K562 (cell line): Measurements from ENCODE around the gene PFKP. TPM values are rescaled to one million over a fixed set of nuclear protein-coding genes. Genes with fewer than 3 reads are reported as not detected.

Source experiments
- ATAC-seq: fragments of 200-7000 bp; cut with Tn5 transposase; 3 replicates; pipeline ENCODE4 v1.9.1; 2020; ENCODE audit warnings: moderate library complexity
- BruUV-seq: library from RNA; stranded (reverse); fragments of 400-500 nt; replicated peaks from 2 replicates; lab custom pipeline; 2021; lab: Mats Ljungman, UMichigan
- CTCF ChIA-PET: fragments of 300-600 bp; formaldehyde crosslinking; extraction: SDS; loops from one replicate; lab custom pipeline; 2021; ENCODE audit warnings: low intra/inter-chr PET ratio; lab: Yijun Ruan, JAX
- POLR2A ChIA-PET: fragments of 300-600, 350-650 bp; sonication (Branson Sonifier 250); formaldehyde crosslinking; extraction: SDS; loops from one replicate; lab custom pipeline; 2021; ENCODE audit warnings: antibody characterized with exemption, inconsistent platforms; lab: Yijun Ruan, JAX
- DNase-seq, 4 experiments: peaks; one replicate each; pipeline versions ENCODE4 v3.0.0 to v3.0.0-alpha.2; 2011 to 2018; ENCODE audit warnings: low spot score in 3 of 4, mixed read lengths in 3 of 4; ENCODE audit errors: extremely low read depth in 1 of 4
- FAIRE-seq: peaks from 2 replicates; lab custom pipeline; 2011; peaks lifted over from hg19 to GRCh38; lab: Jason Lieb, UNC
- H2AFZ ChIP-seq: 2 replicates; pipeline ENCODE4 v1.6.0; 2011; ENCODE audit warnings: low read depth, low read length, control low read depth, inconsistent platforms
- H3K27ac ChIP-seq: fragments of 200-600 bp; 3 replicates; pipeline ENCODE4 v1.8.0; 2011; ENCODE audit warnings: low read depth, mild to moderate bottlenecking, control low read depth, inconsistent platforms, low read length, moderate library complexity, mixed read lengths; ENCODE audit errors: extremely low read depth
- H3K27me3 ChIP-seq, 2 experiments: fragments of 300-600 bp in 1 of 2; 2 replicates in 1 of 2; 3 replicates in 1 of 2; pipeline versions ENCODE4 v1.6.0 to v1.8.0; 2011; ENCODE audit warnings: inconsistent platforms in 2 of 2, low read length in 2 of 2, mild to moderate bottlenecking in 1 of 2, mixed read lengths in 1 of 2, moderate library complexity in 1 of 2; ENCODE audit not compliant: control insufficient read depth in 2 of 2, insufficient read depth in 2 of 2
- H3K36me3 ChIP-seq: fragments of 300-600 bp; 3 replicates; pipeline ENCODE4 v1.8.0; 2011; ENCODE audit warnings: mild to moderate bottlenecking, low read length, inconsistent platforms; ENCODE audit not compliant: control insufficient read depth, insufficient read depth
- H3K4me1 ChIP-seq, 2 experiments: fragments of 200-600 bp in 1 of 2; replicated peaks in 1 of 2; 2 replicates in 1 of 2; 3 replicates in 1 of 2; pipeline versions ENCODE4 v1.5.1 to v1.8.0; 2011; ENCODE audit warnings: inconsistent platforms in 2 of 2, low read length in 2 of 2, mild to moderate bottlenecking in 1 of 2, mixed read lengths in 1 of 2, moderate library complexity in 1 of 2; ENCODE audit not compliant: control insufficient read depth in 2 of 2, insufficient read depth in 2 of 2
- H3K4me2 ChIP-seq: 2 replicates; pipeline ENCODE4 v1.6.1; 2011; ENCODE audit warnings: low read length, control low read depth, inconsistent platforms, mixed read lengths; ENCODE audit not compliant: insufficient read depth
- H3K4me3 ChIP-seq: fragments of 200-600 bp; sonication (generic), shearing (Covaris generic); 2 replicates; pipeline ENCODE4 v1.5.1; 2016; ENCODE audit warnings: control low read depth, inconsistent platforms
- H3K79me2 ChIP-seq: fragments of 200-600 bp; 3 replicates; pipeline ENCODE4 v1.8.0; 2011; ENCODE audit warnings: low read length, inconsistent platforms; ENCODE audit not compliant: control insufficient read depth, insufficient read depth
- H3K9ac ChIP-seq, 2 experiments: 2 replicates each; pipeline versions ENCODE4 v1.6.0 to v1.6.1; 2011; ENCODE audit warnings: low read depth in 2 of 2, low read length in 2 of 2, control low read depth in 1 of 2, inconsistent platforms in 1 of 2, mild to moderate bottlenecking in 1 of 2, mixed read lengths in 1 of 2; ENCODE audit not compliant: insufficient read depth in 1 of 2
- H3K9me1 ChIP-seq: one replicate; pipeline ENCODE4 v1.6.0; 2011; ENCODE audit warnings: inconsistent platforms, mild to moderate bottlenecking, low read length, moderate library complexity; ENCODE audit not compliant: control insufficient read depth, insufficient read depth
- H3K9me3 ChIP-seq: replicated peaks from 2 replicates; pipeline ENCODE4 v1.5.1; 2011; ENCODE audit warnings: low read depth, low read length, inconsistent platforms; ENCODE audit not compliant: control insufficient read depth, insufficient read depth
- H4K20me1 ChIP-seq: replicated peaks from 2 replicates; pipeline ENCODE4 v1.6.1; 2011; ENCODE audit warnings: low read length, inconsistent platforms, mixed read lengths; ENCODE audit not compliant: control insufficient read depth, insufficient read depth
- HNRNPH1 ChIP-seq: fragments of 200-400 bp; formaldehyde crosslinking; optimal IDR thresholded peaks from 2 replicates; pipeline ENCODE3; 2017; ENCODE audit warnings: low read depth, mild to moderate bottlenecking, low read length, moderate library complexity
- SMAD3 ChIP-seq: fragments of 450-650 bp; formaldehyde crosslinking; conservative IDR thresholded peaks from 2 replicates; pipeline ENCODE4 v1.4.0; 2020; ENCODE audit warnings: mild to moderate bottlenecking
- ZNF24 ChIP-seq: fragments of 450-650 bp; IDR thresholded peaks from 2 replicates; pipeline ENCODE4 v1.6.1; 2016
- ZNF316 ChIP-seq: fragments of 450-650 bp; IDR thresholded peaks from 2 replicates; pipeline ENCODE4 v1.6.1; 2016
- WGBS: fragments of 100-300 bp; shearing (Covaris generic); methylation state at CpG from one replicate; pipeline ENCODE4 v1.1.6; 2016; ENCODE audit warnings: low coverage, mixed read lengths; ENCODE audit not compliant: insufficient coverage; ENCODE audit errors: missing lambda C conversion rate; 5-methylcytosine and 5-hydroxymethylcytosine counted together
- in situ Hi-C: fragments of 300-500 bp; cut with MboI; formaldehyde crosslinking; loops from 4 replicates; pipeline ENCODE4 v1.15.0; 2018; ENCODE audit warnings: inconsistent platforms, mixed read lengths
- intact Hi-C: fragments of 100-400 bp; cut with micrococcal nuclease; formaldehyde crosslinking; loops from 2 replicates; pipeline ENCODE4 v1.14.2; 2022
- polyA plus RNA-seq, 8 experiments: library from polyadenylated mRNA; depleted of rRNA in 4 of 8; stranded (reverse) in 5 of 8; unstranded in 3 of 8; fragments of >200 nt; fragmentation: Nextera tagmentation in 2 of 8; fragmentation: Illumina TruSeq in 1 of 8; extraction: Ambion mirVana in 2 of 8; extraction: Trizol in 1 of 8; gene quantifications; 2 replicates each; pipeline versions ENCODE4 v1.2.1 to v1.2.3, GENCODE V29; 2011 to 2014; ENCODE audit warnings: inconsistent platforms in 1 of 8, missing spikeins in 1 of 8
- total RNA-seq, 7 experiments: library from RNA; depleted of rRNA in 6 of 7; stranded (reverse); fragments of >200 nt in 6 of 7; fragmentation: Illumina TruSeq in 2 of 7; extraction: Trizol in 2 of 7; gene quantifications; 2 replicates each; pipeline versions ENCODE4 v1.2.1 to v1.2.3, GENCODE V29; 2011 to 2021; ENCODE audit warnings: low replicate concordance in 1 of 7

The PFKP gene
- total and polyA plus RNA-seq, 9 of the 15 experiments (the other 6 are each of a cell fraction or from before 2014, with no cell fraction given), result 23.5 to 116 (median 62.1) TPM

DNA sequence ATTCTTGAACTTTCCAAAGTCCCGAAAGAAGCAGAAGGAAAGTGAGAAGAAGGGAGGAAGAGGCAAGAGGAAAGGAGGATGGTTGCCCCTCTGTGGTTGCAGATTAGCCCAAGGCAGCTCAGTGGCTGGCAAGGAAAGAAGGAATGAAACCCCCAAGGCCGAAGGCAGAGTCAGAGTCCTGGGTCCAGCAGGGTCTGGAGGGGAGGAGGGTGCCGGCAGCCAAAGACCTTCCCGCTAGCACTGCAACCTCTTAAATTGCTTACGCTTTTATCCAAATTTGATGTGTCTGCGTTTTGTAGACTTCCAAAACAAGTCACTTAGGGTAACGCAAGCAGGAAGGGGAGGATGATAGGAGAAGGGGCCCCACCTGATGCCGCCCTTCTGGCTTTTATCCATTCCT is 7.4 kb upstream of the PFKP start:
- no peaks in the 10 kb centered on the region for H4K20me1 ChIP-seq
- no peak overlapping the region for H3K27ac ChIP-seq
- H3K9ac ChIP-seq, result no peak overlapping the region
- H3K4me3 ChIP-seq, result no peak overlapping the region
- TF ChIP-seq ZNF316, result 0 out of 2 replicates have a peak, but pooled peaks have one; percentile 2
- TF ChIP-seq SMAD3, result no peak
- TF ChIP-seq, all 486 proteins: peak for 1
- H3K27me3 ChIP-seq, result peaks cover 2 to 24% of the 10 kb centered on the region in 2 experiments; a peak in 3 of 5 replicates
- no peak overlapping the region for H2AFZ ChIP-seq
- peaks cover 0 to 7% of the 10 kb centered on the region in 2 experiments; a peak in 3 of 5 replicates for H3K4me1 ChIP-seq
- in situ Hi-C loops (no loop called here), intact Hi-C loops (no loop called here)
- H3K9me3 ChIP-seq, result no peaks in the 10 kb centered on the region
- DNase-seq (no peak), FAIRE-seq (no peak), ATAC-seq (no peak)
- BruUV-seq, result no TSS peak
- H3K4me2 ChIP-seq, result no peak overlapping the region
- ChIA-PET CTCF (no interaction called here), POLR2A (no interaction called here)
- 37% methylated on average over 7 of the region's 8 CpGs for WGBS
- no peaks in the 10 kb centered on the region for H3K9me1 ChIP-seq
- no peaks in the 10 kb centered on the region for H3K36me3 ChIP-seq
- no peaks in the 10 kb centered on the region for H3K79me2 ChIP-seq

DNA sequence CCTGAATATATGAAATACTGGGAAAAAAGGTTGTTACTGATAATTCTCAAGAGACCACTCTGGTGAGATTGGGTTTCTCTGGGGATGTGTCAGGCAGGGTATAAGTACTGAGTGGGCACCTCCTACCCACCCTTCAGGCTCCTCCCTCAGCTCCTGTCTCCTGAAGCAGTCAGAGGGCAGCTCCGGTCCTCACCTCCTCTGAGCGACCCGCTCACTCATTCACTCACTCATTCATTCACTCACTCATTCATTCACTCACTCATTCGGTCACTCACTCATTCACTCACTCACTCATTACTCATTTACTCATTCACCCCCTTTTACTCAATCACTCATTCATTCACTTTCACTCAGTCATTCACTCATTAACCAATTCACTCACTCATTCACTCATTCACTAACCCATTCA is 6.9 kb upstream of the PFKP start:
- CTCF ChIA-PET, result no interaction called here
- WGBS, result 51% methylated on average over 4 of the region's 4 CpGs
- DNase-seq, result no peak
- Histone ChIP-seq H3K36me3 (no peaks in the 10 kb centered on the region), H3K27me3 (peaks cover 2 to 24% of the 10 kb centered on the region in 2 experiments; a peak in 3 of 5 replicates)
- no peak for FAIRE-seq
- no peak for TF ChIP-seq HNRNPH1
- peak; percentile 96 for TF ChIP-seq ZNF24
- TF ChIP-seq, all 486 proteins: peak for 1
- no peaks in the 10 kb centered on the region for H3K9me3 ChIP-seq
- H3K9ac ChIP-seq, result no peak overlapping the region
- H3K4me1 ChIP-seq, result peaks cover 0 to 3% of the 10 kb centered on the region in 2 experiments; a peak in 3 of 5 replicates
- POLR2A ChIA-PET, result no interaction called here
- no TSS peak for BruUV-seq
- intact Hi-C loops (no loop called here), in situ Hi-C loops (no loop called here)
- H3K27ac ChIP-seq, result no peak overlapping the region
- no peak overlapping the region for H2AFZ ChIP-seq
- no peaks in the 10 kb centered on the region for H3K79me2 ChIP-seq
- no peaks in the 10 kb centered on the region for H4K20me1 ChIP-seq
- no peak overlapping the region for H3K4me2 ChIP-seq
- H3K9me1 ChIP-seq, result no peaks in the 10 kb centered on the region
- no peak overlapping the region for H3K4me3 ChIP-seq
- ATAC-seq, result no peak
